Nephron progenitor cell (in vitro differentiated cells): ENCODE measurements around the gene DRC1.
A peak's percentile ranks its signal among the peaks of the same experiment; 100 is the strongest.

ENCODE experiments used
- DNase-seq: peaks from one replicate; pipeline ENCODE4 v3.0.0; 2021
- H3K27ac Mint-ChIP-seq: 2 replicates; pipeline ENCODE4 v1.8.0; 2021; ENCODE audit warnings: mild to moderate bottlenecking, moderate library complexity, mixed read lengths
- H3K27me3 Mint-ChIP-seq: 2 replicates; pipeline ENCODE4 v1.8.0; 2021; ENCODE audit warnings: mild to moderate bottlenecking, low read depth, mixed read lengths; ENCODE audit not compliant: poor library complexity
- H3K36me3 Mint-ChIP-seq: 2 replicates; pipeline ENCODE4 v1.8.0; 2021; ENCODE audit warnings: low read depth, mixed read lengths
- H3K4me1 Mint-ChIP-seq: 2 replicates; pipeline ENCODE4 v1.8.0; 2021; ENCODE audit warnings: mixed read lengths
- H3K4me3 Mint-ChIP-seq: 2 replicates; pipeline ENCODE4 v1.8.0; 2021; ENCODE audit warnings: mild to moderate bottlenecking, moderate library complexity, mixed read lengths
- H3K9me3 Mint-ChIP-seq: 2 replicates; pipeline ENCODE4 v1.8.0; 2021; ENCODE audit warnings: mild to moderate bottlenecking, moderate library complexity, mixed read lengths
- TF ChIP-seq, protein P1 (sequence below): fragments of 200-600 bp; sonication (generic); IDR thresholded peaks from 2 replicates; pipeline ENCODE4 v1.5.0; 2021; ENCODE audit warnings: antibody characterized with exemption

The DRC1 gene

DNA sequence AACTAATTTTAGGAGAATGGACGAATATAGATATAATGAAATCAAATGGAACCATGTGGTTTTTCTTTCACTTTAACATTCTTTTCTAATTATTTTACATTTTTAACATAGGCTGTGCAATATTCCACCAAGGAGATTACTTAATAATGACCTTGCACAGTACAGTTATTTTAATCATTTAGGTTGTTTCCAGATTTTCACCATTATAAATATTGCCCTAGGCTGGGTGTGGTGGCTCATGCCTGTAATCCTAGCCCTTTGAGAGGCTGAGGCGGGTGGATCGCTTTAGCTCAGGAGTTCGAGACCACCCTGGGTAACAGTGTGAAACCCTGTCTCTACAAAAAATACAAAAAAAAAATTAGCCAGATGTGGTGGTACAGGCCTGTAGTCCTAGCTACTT is 14.5 kb upstream of the DRC1 start:
- no peaks in the 10 kb centered on the region for H3K4me1 Mint-ChIP-seq
- H3K36me3 Mint-ChIP-seq: peaks cover 34% of the 10 kb centered on the region
- no peaks in the 10 kb centered on the region for H3K9me3 Mint-ChIP-seq
- no peak overlapping the region for H3K4me3 Mint-ChIP-seq
- no peak overlapping the region for H3K27ac Mint-ChIP-seq
- H3K27me3 Mint-ChIP-seq: no peaks in the 10 kb centered on the region
- TF ChIP-seq, protein P1, sequence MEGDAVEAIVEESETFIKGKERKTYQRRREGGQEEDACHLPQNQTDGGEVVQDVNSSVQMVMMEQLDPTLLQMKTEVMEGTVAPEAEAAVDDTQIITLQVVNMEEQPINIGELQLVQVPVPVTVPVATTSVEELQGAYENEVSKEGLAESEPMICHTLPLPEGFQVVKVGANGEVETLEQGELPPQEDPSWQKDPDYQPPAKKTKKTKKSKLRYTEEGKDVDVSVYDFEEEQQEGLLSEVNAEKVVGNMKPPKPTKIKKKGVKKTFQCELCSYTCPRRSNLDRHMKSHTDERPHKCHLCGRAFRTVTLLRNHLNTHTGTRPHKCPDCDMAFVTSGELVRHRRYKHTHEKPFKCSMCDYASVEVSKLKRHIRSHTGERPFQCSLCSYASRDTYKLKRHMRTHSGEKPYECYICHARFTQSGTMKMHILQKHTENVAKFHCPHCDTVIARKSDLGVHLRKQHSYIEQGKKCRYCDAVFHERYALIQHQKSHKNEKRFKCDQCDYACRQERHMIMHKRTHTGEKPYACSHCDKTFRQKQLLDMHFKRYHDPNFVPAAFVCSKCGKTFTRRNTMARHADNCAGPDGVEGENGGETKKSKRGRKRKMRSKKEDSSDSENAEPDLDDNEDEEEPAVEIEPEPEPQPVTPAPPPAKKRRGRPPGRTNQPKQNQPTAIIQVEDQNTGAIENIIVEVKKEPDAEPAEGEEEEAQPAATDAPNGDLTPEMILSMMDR: no peak
- no peak for DNase-seq

DNA sequence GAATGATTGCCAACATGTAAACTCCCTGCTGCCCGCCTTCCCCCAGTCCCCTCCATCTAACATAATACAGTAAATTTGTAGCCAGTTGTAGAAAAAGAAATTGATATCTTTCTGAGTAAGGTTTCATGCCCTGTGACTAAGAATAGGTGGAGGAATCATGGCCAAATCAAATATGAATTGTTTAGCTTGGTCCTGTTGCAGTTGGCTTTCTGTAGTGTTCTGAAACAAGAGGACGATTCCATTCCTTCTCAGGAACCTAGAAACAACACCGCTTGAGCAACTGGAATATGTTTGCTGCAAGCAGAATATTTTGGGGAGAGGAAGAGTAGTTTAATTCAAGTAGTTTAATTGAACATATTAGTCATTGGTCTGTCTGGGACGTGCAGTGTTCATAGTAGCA is 7.0 kb upstream of the DRC1 start:
- no peaks in the 10 kb centered on the region for H3K9me3 Mint-ChIP-seq

DNA sequence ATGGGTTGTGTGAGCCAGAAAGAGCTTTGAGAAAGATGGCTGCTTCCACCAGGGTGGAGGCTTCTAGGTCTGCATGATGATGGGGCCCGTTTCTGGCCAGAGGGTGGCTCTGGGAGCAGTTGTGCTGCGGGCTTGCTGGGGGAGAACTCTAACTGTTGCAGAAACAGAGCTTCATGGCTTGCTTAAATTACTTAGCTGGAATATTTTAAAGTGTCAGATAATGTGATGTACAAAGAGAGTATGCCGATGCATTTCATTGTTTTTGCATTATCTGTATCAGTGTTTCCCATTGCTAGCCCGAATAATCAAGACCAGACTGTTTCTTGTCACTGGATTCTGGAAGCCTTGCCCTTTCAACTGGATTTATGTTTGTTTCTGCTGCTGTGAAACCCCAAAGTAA is 6.3 kb upstream of the DRC1 start:
- no peak for DNase-seq
- peaks cover 14% of the 10 kb centered on the region for H3K4me1 Mint-ChIP-seq
- H3K9me3 Mint-ChIP-seq: no peaks in the 10 kb centered on the region
- no peaks in the 10 kb centered on the region for H3K27me3 Mint-ChIP-seq
- peak overlapping the region; percentile 66 for H3K27ac Mint-ChIP-seq
- H3K36me3 Mint-ChIP-seq: no peaks in the 10 kb centered on the region
- H3K4me3 Mint-ChIP-seq: no peak overlapping the region
- TF ChIP-seq, protein P1: no peak

More for the DNA sequence above, 7.0 kb upstream of the DRC1 start:
- no peaks in the 10 kb centered on the region for H3K36me3 Mint-ChIP-seq
- H3K27ac Mint-ChIP-seq: no peak overlapping the region
- peaks cover 7% of the 10 kb centered on the region for H3K4me1 Mint-ChIP-seq
- no peak for DNase-seq
- no peak overlapping the region for H3K4me3 Mint-ChIP-seq
- TF ChIP-seq, protein P1: no peak
- H3K27me3 Mint-ChIP-seq: no peaks in the 10 kb centered on the region

DNA sequence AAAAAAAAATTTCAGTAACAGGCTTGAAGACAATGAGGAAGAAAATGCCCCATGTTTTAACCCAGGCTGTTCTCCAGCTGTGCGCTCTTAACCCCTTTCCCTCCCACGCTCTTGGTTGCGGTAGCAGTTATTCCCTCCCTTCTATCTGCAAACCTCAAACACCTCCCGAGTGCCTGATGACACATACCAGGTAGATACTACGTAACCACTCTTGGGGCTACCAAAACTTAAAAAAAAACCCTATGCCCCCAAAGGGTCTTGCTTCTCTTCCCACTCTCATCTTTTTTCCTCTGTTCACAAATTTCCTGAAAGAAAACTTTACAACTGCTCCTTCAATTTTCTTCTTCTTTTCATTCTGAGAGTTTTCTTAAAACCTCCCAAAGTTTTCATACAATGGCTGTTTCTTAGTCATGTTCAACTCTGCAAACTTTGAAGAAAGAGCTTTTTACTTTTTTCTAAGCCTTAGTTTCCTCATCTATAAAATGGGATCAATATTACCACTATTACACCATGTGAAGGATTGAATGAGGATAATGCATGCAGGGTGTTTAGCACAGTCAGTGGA is 4.9 kb upstream of the DRC1 start:
- TF ChIP-seq, protein P1: no peak
- peak overlapping the region; percentile 76 for H3K27ac Mint-ChIP-seq
- peaks cover 16% of the 10 kb centered on the region for H3K4me1 Mint-ChIP-seq
- H3K4me3 Mint-ChIP-seq: no peak overlapping the region
- no peaks in the 10 kb centered on the region for H3K9me3 Mint-ChIP-seq
- no peak for DNase-seq
- no peaks in the 10 kb centered on the region for H3K27me3 Mint-ChIP-seq
- H3K36me3 Mint-ChIP-seq: no peaks in the 10 kb centered on the region

DNA sequence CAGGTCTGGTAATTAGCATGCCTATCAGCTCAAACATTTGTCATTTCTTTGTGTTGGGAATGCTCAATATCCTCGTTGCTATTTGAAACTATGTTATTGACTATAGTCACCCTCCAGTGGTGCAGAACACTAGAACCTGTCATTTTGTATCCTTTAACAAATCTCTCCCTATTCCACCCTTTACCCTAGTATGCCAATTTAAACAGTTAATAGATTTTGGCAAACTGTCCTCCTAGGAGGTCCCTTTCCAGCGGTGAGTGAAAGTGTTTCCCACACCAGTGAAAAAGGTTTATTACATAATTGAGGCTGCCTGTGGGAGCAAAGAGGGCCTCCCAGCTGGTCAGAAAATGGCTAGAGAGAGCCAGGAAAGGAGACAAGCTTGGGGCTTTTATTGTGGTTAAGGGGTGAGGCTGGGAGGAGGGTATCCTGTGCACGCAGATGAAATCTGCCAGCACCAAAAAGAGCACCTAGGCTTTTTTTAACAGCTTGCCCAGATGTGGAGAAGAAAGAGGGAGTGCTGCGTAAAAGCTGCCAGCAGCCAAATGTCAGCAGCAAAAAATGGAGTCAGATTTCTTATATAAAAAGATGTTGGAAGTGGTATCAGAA is 1.8 kb upstream of the DRC1 start:
- no peak for DNase-seq
- peak overlapping the region; percentile 70 for H3K27ac Mint-ChIP-seq
- no peaks in the 10 kb centered on the region for H3K36me3 Mint-ChIP-seq
- TF ChIP-seq, protein P1: no peak
- H3K4me1 Mint-ChIP-seq: peaks cover 16% of the 10 kb centered on the region
- peak overlapping the region; percentile 10 for H3K4me3 Mint-ChIP-seq
- no peaks in the 10 kb centered on the region for H3K9me3 Mint-ChIP-seq
- no peaks in the 10 kb centered on the region for H3K27me3 Mint-ChIP-seq

DNA sequence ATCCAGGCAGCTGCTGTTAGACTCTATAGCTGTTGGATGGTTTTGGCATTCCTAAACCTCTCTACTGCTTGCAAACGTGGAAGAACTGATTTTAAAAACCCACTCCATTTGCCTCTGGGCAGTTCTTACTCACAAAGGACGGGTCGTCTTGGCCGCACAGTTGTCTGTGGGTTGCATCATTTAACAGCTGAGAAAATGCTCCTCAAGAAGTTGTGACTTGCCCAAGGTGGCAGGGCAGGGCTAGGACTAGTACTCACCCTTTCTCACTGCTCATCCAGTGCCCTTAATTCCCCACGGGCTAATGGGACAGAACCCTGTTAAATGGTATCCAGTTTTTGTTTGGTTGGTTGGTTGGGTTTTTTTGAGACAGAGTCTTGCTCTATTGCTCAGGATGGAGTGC is 997 bp upstream of the DRC1 start:
- TF ChIP-seq, protein P1: no peak
- no peak overlapping the region for H3K27ac Mint-ChIP-seq
- H3K27me3 Mint-ChIP-seq: peaks cover 7% of the 10 kb centered on the region
- DNase-seq: no peak
- H3K4me3 Mint-ChIP-seq: no peak overlapping the region
- H3K4me1 Mint-ChIP-seq: peaks cover 16% of the 10 kb centered on the region
- no peaks in the 10 kb centered on the region for H3K36me3 Mint-ChIP-seq
- no peaks in the 10 kb centered on the region for H3K9me3 Mint-ChIP-seq
